Mesendoderm (in vitro differentiated cells): ENCODE results near the gene SMURF2.

Source experiments
- DNase-seq: peaks from one replicate; pipeline ENCODE4 v3.0.0; 2013
- H2AK5ac ChIP-seq: 2 replicates; pipeline ENCODE4 v1.6.1; 2013; ENCODE audit warnings: low read length, inconsistent platforms
- H2BK120ac ChIP-seq: 2 replicates; pipeline ENCODE4 v1.6.1; 2013; ENCODE audit warnings: low read depth, mild to moderate bottlenecking, low read length, moderate library complexity, mixed read lengths
- H2BK15ac ChIP-seq: replicated peaks from 2 replicates; pipeline ENCODE4 v1.6.1; 2013; ENCODE audit warnings: low read depth, mild to moderate bottlenecking, moderate library complexity
- H2BK5ac ChIP-seq: 2 replicates; pipeline ENCODE4 v1.6.1; 2013; ENCODE audit warnings: low read length, inconsistent platforms
- H3K18ac ChIP-seq: 2 replicates; pipeline ENCODE4 v1.6.1; 2013; ENCODE audit warnings: mild to moderate bottlenecking, low read length, mixed read lengths
- H3K23ac ChIP-seq: one replicate; pipeline ENCODE4 v1.6.1; 2013; ENCODE audit warnings: low read length
- H3K27ac ChIP-seq: 2 replicates; pipeline ENCODE4 v1.5.1; 2013; ENCODE audit warnings: low read depth, mild to moderate bottlenecking, inconsistent platforms, low read length, moderate library complexity
- H3K27me3 ChIP-seq: 2 replicates; pipeline ENCODE4 v1.6.1; 2013; ENCODE audit warnings: low read length, control low read depth, mild to moderate bottlenecking, inconsistent platforms; ENCODE audit not compliant: insufficient read depth, poor library complexity
- H3K36me3 ChIP-seq: 2 replicates; pipeline ENCODE4 v1.6.1; 2013; ENCODE audit warnings: low read length, inconsistent platforms; ENCODE audit not compliant: control insufficient read depth, insufficient read depth
- H3K4ac ChIP-seq: one replicate; pipeline ENCODE4 v1.6.1; 2013; ENCODE audit warnings: low read depth, mild to moderate bottlenecking, low read length, moderate library complexity
- H3K4me1 ChIP-seq: 2 replicates; pipeline ENCODE4 v1.6.1; 2013; ENCODE audit warnings: low read depth, low read length, inconsistent platforms; ENCODE audit not compliant: control insufficient read depth
- H3K4me2 ChIP-seq: 2 replicates; pipeline ENCODE4 v1.6.1; 2013; ENCODE audit warnings: low read length
- H3K4me3 ChIP-seq: 2 replicates; pipeline ENCODE4 v1.5.1; 2013; ENCODE audit warnings: mild to moderate bottlenecking, low read length
- H3K56ac ChIP-seq: one replicate; pipeline ENCODE4 v1.6.1; 2013; ENCODE audit warnings: low read length
- H3K79me1 ChIP-seq: 2 replicates; pipeline ENCODE4 v1.6.1; 2013; ENCODE audit warnings: low read length, inconsistent platforms
- H3K79me2 ChIP-seq: 2 replicates; pipeline ENCODE4 v1.6.1; 2013; ENCODE audit warnings: mild to moderate bottlenecking, low read length; ENCODE audit not compliant: control insufficient read depth, insufficient read depth
- H3K9ac ChIP-seq: 2 replicates; pipeline ENCODE4 v1.6.1; 2013; ENCODE audit warnings: low read length, inconsistent platforms
- H4K5ac ChIP-seq: one replicate; pipeline ENCODE4 v1.6.1; 2013; ENCODE audit warnings: low read length
- H4K8ac ChIP-seq: one replicate; pipeline ENCODE4 v1.6.1; 2013; ENCODE audit warnings: low read depth, mild to moderate bottlenecking, control low read depth, low read length, moderate library complexity
- WGBS: extraction: QIAGEN DNeasy Blood & Tissue Kit; methylation state at CpG from one replicate; pipeline ENCODE4 v1.1.7; 2013; ENCODE audit warnings: low lambda C conversion rate, missing lambda C conversion rate; ENCODE audit not compliant: insufficient coverage; ENCODE audit errors: extremely low coverage; 5-methylcytosine and 5-hydroxymethylcytosine counted together

The SMURF2 gene

DNA sequence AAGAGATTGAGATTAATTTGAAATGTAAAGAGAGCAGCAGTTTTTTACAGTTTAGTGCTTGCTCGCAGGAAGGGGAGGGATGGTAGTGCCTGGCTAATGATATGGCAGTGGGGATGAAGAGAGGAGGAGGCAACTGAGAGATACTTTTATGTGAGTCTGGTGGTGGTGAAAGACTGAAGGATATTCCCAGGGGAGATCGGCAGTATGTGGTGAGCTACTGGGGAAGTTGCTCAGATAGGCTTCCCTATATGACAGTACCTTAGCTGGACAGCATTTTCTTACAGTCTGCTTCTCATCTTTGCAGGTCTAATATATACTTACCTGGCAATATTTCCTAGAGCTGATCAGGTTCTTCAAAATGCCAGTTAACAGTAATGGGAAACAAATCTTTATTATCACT is 146.7 kb downstream of the SMURF2 start:
- no CpG with 5 or more reads among the region's 2 CpGs for WGBS

DNA sequence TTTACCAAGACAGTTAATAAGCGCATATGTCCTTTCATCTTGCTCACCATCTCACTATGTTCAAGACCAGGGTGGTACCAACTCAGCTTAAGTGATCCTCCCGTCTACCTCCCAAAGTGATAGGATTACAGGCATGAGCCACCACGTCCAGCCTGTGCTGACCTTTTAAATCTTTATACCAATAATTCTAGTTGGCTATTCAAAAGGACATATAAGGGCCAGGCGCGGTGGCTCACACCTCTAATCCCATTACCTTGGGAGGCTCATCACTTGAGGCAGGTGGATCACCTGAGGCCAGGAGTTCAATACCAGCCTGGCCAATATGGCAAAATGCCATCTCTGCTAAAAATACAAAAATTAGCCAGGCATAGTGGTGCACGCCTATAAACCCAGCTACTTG is 152.9 kb downstream of the SMURF2 start:
- no peak overlapping the region for H2BK120ac ChIP-seq
- no peak overlapping the region for H3K56ac ChIP-seq
- no peak overlapping the region for H3K23ac ChIP-seq
- H3K79me2 ChIP-seq, result peaks cover 47% of the 10 kb centered on the region
- no peak overlapping the region for H3K27ac ChIP-seq
- H3K4me2 ChIP-seq, result no peak overlapping the region
- H4K8ac ChIP-seq, result no peak overlapping the region
- H3K18ac ChIP-seq, result no peak overlapping the region
- H2BK5ac ChIP-seq, result no peak overlapping the region
- H3K4me3 ChIP-seq, result no peak overlapping the region
- no peak overlapping the region for H3K9ac ChIP-seq
- DNase-seq, result no peak
- no peaks in the 10 kb centered on the region for H3K27me3 ChIP-seq
- no CpG with 5 or more reads among the region's 6 CpGs for WGBS
- H2BK15ac ChIP-seq, result no peak overlapping the region
- H4K5ac ChIP-seq, result no peak overlapping the region
- H3K4me1 ChIP-seq, result no peaks in the 10 kb centered on the region
- peaks cover 6% of the 10 kb centered on the region for H3K79me1 ChIP-seq
- H3K4ac ChIP-seq, result no peak overlapping the region
- H3K36me3 ChIP-seq, result no peaks in the 10 kb centered on the region
- H2AK5ac ChIP-seq, result no peak overlapping the region

More for the DNA sequence above, 146.7 kb downstream of the SMURF2 start:
- Histone ChIP-seq H3K9ac (no peak overlapping the region), H2BK15ac (no peak overlapping the region), H3K4ac (no peak overlapping the region), H3K79me1 (no peaks in the 10 kb centered on the region), H3K4me1 (no peaks in the 10 kb centered on the region), H3K18ac (no peak overlapping the region), H2BK5ac (no peak overlapping the region), H3K4me3 (no peak overlapping the region), H3K27me3 (no peaks in the 10 kb centered on the region), H2BK120ac (no peak overlapping the region), H3K36me3 (peaks cover 3% of the 10 kb centered on the region), H3K27ac (no peak overlapping the region), H4K5ac (no peak overlapping the region), H3K56ac (no peak overlapping the region), H3K4me2 (no peak overlapping the region), H3K23ac (no peak overlapping the region), H3K79me2 (peaks cover 2% of the 10 kb centered on the region), H4K8ac (no peak overlapping the region), H2AK5ac (no peak overlapping the region)
- no peak for DNase-seq

DNA sequence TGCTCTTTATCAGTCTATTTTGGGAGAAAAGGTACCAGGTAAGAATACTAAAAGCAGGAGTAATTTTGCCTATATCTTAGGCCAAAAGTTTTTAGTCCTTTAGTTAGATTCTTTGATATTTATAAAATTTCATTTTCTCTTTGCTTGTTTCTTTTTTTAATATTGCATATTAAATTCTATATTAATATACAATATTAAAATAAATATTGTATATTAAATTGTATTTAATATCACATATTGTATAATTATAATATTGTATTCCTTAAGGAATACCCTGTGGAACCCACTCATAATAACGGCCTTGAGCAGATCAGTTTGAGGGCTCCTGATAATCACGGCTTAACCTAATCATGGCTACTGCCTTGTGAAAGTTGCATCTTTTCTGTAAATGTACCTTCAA is 153.4 kb downstream of the SMURF2 start:
- Histone ChIP-seq H2AK5ac (no peak overlapping the region), H3K79me1 (peaks cover 6% of the 10 kb centered on the region), H3K4me1 (no peaks in the 10 kb centered on the region), H3K4ac (no peak overlapping the region), H3K9ac (no peak overlapping the region), H3K79me2 (peaks cover 52% of the 10 kb centered on the region), H2BK5ac (no peak overlapping the region), H3K4me3 (no peak overlapping the region), H3K27me3 (no peaks in the 10 kb centered on the region), H3K36me3 (peaks cover 4% of the 10 kb centered on the region), H3K4me2 (no peak overlapping the region), H3K56ac (no peak overlapping the region), H3K18ac (no peak overlapping the region), H4K8ac (no peak overlapping the region), H4K5ac (no peak overlapping the region), H2BK15ac (no peak overlapping the region), H3K27ac (no peak overlapping the region), H2BK120ac (no peak overlapping the region), H3K23ac (no peak overlapping the region)
- no peak for DNase-seq
- WGBS, result no CpG with 5 or more reads among the region's 2 CpGs

DNA sequence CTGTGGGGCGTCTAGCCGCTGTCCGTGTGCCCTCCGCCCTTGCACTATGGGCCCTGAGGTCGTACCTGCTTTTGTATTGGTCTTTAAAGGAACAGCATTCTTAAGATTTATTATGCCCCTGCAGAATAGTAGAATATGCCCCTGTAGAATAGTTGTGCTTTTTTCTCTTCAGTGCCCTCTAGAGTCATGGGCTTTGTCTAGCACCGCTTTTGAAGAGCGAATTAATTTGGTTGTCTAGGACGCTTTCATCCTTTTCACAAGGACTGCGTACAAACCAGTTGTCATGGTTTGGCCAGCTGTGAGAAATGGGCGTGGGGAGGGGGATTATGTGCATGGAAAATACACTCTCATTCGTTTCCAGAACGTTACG is 154.7 kb downstream of the SMURF2 start:
- no peak overlapping the region for H2AK5ac ChIP-seq
- H3K4me2 ChIP-seq, result peak overlapping the region; percentile 77
- H3K36me3 ChIP-seq, result peaks cover 10% of the 10 kb centered on the region
- H3K23ac ChIP-seq, result no peak overlapping the region
- H3K27me3 ChIP-seq, result no peaks in the 10 kb centered on the region
- peak; percentile 79 for DNase-seq
- H3K79me2 ChIP-seq, result peaks cover 62% of the 10 kb centered on the region
- peak overlapping the region; percentile 31 for H3K18ac ChIP-seq
- H3K4me3 ChIP-seq, result peak overlapping the region; percentile 99
- H4K8ac ChIP-seq, result no peak overlapping the region
- no peak overlapping the region for H2BK120ac ChIP-seq
- peaks cover 10% of the 10 kb centered on the region for H3K79me1 ChIP-seq
- peak overlapping the region; percentile 100 for H3K9ac ChIP-seq
- H3K56ac ChIP-seq, result peak overlapping the region; percentile 98
- H3K4ac ChIP-seq, result no peak overlapping the region
- no peak overlapping the region for H4K5ac ChIP-seq
- no peak overlapping the region for H2BK15ac ChIP-seq
- H3K27ac ChIP-seq, result peak overlapping the region; percentile 87
- H3K4me1 ChIP-seq, result no peaks in the 10 kb centered on the region
- WGBS, result no CpG with 5 or more reads among the region's 13 CpGs
- peak overlapping the region; percentile 64 for H2BK5ac ChIP-seq

DNA sequence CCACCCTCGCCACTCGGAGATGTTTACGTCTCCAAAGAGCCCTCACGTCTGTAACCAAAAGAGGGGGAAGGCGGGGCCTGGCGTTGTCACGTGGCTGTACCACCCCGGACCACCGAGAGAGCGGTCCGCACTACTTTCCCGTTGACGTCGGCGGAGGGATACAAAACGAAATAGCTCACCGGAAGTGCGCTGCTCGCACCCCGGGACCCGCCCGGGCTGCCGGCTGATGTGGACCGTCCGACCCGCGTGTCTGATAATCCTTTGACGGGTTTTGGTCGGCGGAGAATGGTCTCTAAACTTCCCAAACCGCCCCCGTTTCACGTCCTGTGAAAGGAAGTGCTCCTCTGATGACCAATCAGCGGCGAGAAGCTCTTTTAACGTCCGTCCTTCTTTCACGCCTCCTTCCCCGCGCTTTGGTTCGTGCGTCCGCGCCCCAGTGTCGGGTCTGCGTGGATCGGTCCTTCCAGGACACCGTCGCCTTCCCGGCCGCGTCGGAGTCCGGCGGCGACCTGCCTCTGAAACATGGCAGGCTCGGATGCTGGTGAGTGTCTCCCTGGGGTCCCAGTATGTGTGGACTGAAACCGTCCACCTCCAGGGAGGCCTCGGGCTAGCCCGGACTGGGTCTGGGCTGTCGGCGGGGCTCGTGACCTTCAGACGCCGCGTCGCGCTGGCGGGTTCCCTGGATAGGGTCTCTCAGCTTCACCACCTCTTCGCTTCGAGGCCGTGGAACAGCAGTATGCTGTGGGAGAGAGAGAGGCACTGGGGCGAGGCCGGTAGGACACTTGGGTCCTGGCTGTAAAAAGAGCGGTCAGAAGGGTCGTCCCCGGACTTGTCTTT is 155.3 kb downstream of the SMURF2 start, which contains the start of gene CEP95:
Gene CEP95, plus strand, starts transcription at position 402 of the 837 bp plus-strand sequence. Its CDS starts 121 bp downstream, at position 523.
- Histone ChIP-seq H3K79me2 (peaks cover 67% of the 10 kb centered on the region), H3K27ac (peak within 1 kb of the TSS; percentile 92), H2AK5ac (peak within 1 kb of the TSS; percentile 75), H2BK5ac (peak within 1 kb of the TSS; percentile 64), H3K36me3 (peaks cover 14% of the 10 kb centered on the region), H4K5ac (no peak within 1 kb of the TSS), H3K18ac (peak within 1 kb of the TSS; percentile 86), H3K4me1 (no peaks in the 10 kb centered on the region), H3K4ac (peak within 1 kb of the TSS; percentile 98), H3K4me3 (peak within 1 kb of the TSS; percentile 100), H3K9ac (peak within 1 kb of the TSS; percentile 100), H3K27me3 (no peaks in the 10 kb centered on the region), H3K4me2 (peak within 1 kb of the TSS; percentile 77), H3K56ac (peak within 1 kb of the TSS; percentile 100), H2BK120ac (peak within 1 kb of the TSS; percentile 46), H4K8ac (no peak within 1 kb of the TSS), H2BK15ac (no peak within 1 kb of the TSS), H3K79me1 (peaks cover 13% of the 10 kb centered on the region), H3K23ac (peak within 1 kb of the TSS; percentile 98)
- DNase-seq, result peak; percentile 99
- WGBS, result no CpG with 5 or more reads among the region's 77 CpGs
